CD14-positive monocyte (primary cell): ENCODE data around the gene SLC35A3. TPM values are rescaled to one million over a fixed set of nuclear protein-coding genes. Genes with fewer than 3 reads are reported as not detected.

Source experiments
- DNase-seq, 3 donors: peaks; one replicate each; pipeline ENCODE4 v3.0.0-alpha.2; 2011 to 2022
- H2AFZ ChIP-seq: 2 replicates; pipeline ENCODE4 v1.6.0; 2012; ENCODE audit warnings: mild to moderate bottlenecking, low read depth, low read length, inconsistent platforms; ENCODE audit not compliant: insufficient read depth, poor library complexity, severe bottlenecking
- H3K27ac ChIP-seq, 2 donors: 1 replicate in 1 of 2; 2 replicates in 1 of 2; pipeline ENCODE4 v1.5.1; 2012 to 2013; ENCODE audit warnings: low read length in 2 of 2, control low read depth in 1 of 2, inconsistent platforms in 1 of 2, low read depth in 1 of 2, mild to moderate bottlenecking in 1 of 2
- H3K27me3 ChIP-seq, 2 donors: one replicate each; pipeline versions ENCODE4 v1.6.0 to v1.6.1; 2011 to 2013; ENCODE audit warnings: low read length in 2 of 2; ENCODE audit not compliant: control insufficient read depth in 2 of 2, insufficient read depth in 2 of 2
- H3K36me3 ChIP-seq, 2 donors: replicated peaks in 1 of 2; 1 replicate in 1 of 2; 2 replicates in 1 of 2; pipeline versions ENCODE4 v1.5.1 to v1.6.1; 2012 to 2013; ENCODE audit warnings: low read length in 2 of 2, control low read depth in 1 of 2, inconsistent platforms in 1 of 2, mild to moderate bottlenecking in 1 of 2; ENCODE audit not compliant: insufficient read depth in 2 of 2, control insufficient read depth in 1 of 2
- H3K4me1 ChIP-seq, 2 donors: 1 replicate in 1 of 2; 2 replicates in 1 of 2; pipeline versions ENCODE4 v1.5.1 to v1.6.1; 2012 to 2013; ENCODE audit warnings: low read length in 2 of 2, control low read depth in 1 of 2, inconsistent platforms in 1 of 2, mild to moderate bottlenecking in 1 of 2, moderate library complexity in 1 of 2; ENCODE audit not compliant: insufficient read depth in 2 of 2, control insufficient read depth in 1 of 2
- H3K4me2 ChIP-seq: replicated peaks from 2 replicates; pipeline ENCODE3; 2012; ENCODE audit warnings: low read length, moderate library complexity, mild to moderate bottlenecking; ENCODE audit not compliant: poor library complexity, severe bottlenecking; ENCODE audit errors: extremely low read depth
- H3K4me3 ChIP-seq, 3 experiments: fragments of 200-600 bp in 1 of 3; sonication (generic) in 1 of 3; replicated peaks in 1 of 3; 1 replicate in 2 of 3; 2 replicates in 1 of 3; pipeline ENCODE4 v1.5.1; 2011 to 2013; ENCODE audit warnings: low read length in 3 of 3, mild to moderate bottlenecking in 3 of 3, control low read depth in 2 of 3, low read depth in 2 of 3, inconsistent platforms in 1 of 3, moderate library complexity in 1 of 3
- H3K79me2 ChIP-seq: 2 replicates; pipeline ENCODE4 v1.6.0; 2012; ENCODE audit warnings: mild to moderate bottlenecking, control low read depth, inconsistent platforms, low read length, moderate library complexity; ENCODE audit not compliant: insufficient read depth
- H3K9ac ChIP-seq: 2 replicates; pipeline ENCODE4 v1.6.0; 2017; ENCODE audit warnings: low read length, mild to moderate bottlenecking; ENCODE audit not compliant: insufficient read depth, poor library complexity, severe bottlenecking
- H3K9me3 ChIP-seq, 2 donors: replicated peaks in 1 of 2; 1 replicate in 1 of 2; 2 replicates in 1 of 2; pipeline versions ENCODE4 v1.5.1 to v1.6.1; 2012 to 2013; ENCODE audit warnings: low read length in 2 of 2, control low read depth in 1 of 2; ENCODE audit not compliant: control insufficient read depth in 1 of 2, insufficient read depth in 1 of 2
- H4K20me1 ChIP-seq: 2 replicates; pipeline ENCODE4 v1.6.0; 2012; ENCODE audit warnings: mild to moderate bottlenecking, low read length, control low read depth, moderate library complexity; ENCODE audit not compliant: insufficient read depth
- H3K27ac Mint-ChIP-seq, 7 donors: one replicate each; pipeline ENCODE4 v1.8.0; 2020; ENCODE audit warnings: mild to moderate bottlenecking in 7 of 7, mixed read lengths in 7 of 7, moderate library complexity in 6 of 7, inconsistent platforms in 2 of 7
- H3K27me3 Mint-ChIP-seq, 3 donors: one replicate each; pipeline ENCODE4 v1.8.0; 2021 to 2022; ENCODE audit warnings: low read depth in 3 of 3, mild to moderate bottlenecking in 3 of 3, mixed read lengths in 3 of 3, moderate library complexity in 3 of 3, inconsistent platforms in 1 of 3
- H3K36me3 Mint-ChIP-seq, 2 donors: one replicate each; pipeline ENCODE4 v1.8.0; 2020; ENCODE audit warnings: mixed read lengths in 2 of 2, inconsistent platforms in 1 of 2, mild to moderate bottlenecking in 1 of 2
- H3K4me1 Mint-ChIP-seq: one replicate; pipeline ENCODE4 v1.8.0; 2020; ENCODE audit warnings: mild to moderate bottlenecking, mixed read lengths
- H3K4me3 Mint-ChIP-seq, 2 donors: one replicate each; pipeline ENCODE4 v1.8.0; 2020; ENCODE audit warnings: mild to moderate bottlenecking in 2 of 2, mixed read lengths in 2 of 2, moderate library complexity in 1 of 2
- H3K9me3 Mint-ChIP-seq, 7 donors: one replicate each; pipeline ENCODE4 v1.8.0; 2020 to 2022; ENCODE audit warnings: mixed read lengths in 7 of 7, mild to moderate bottlenecking in 6 of 7, moderate library complexity in 6 of 7, inconsistent platforms in 2 of 7
- WGBS: methylation state at CpG from one replicate; pipeline ENCODE4 v1.1.5; 2013; ENCODE audit warnings: missing lambda C conversion rate; ENCODE audit not compliant: insufficient coverage; 5-methylcytosine and 5-hydroxymethylcytosine counted together
- intact Hi-C, 2 donors: fragments of 100-400 bp; cut with micrococcal nuclease; formaldehyde crosslinking; loops; one replicate each; pipeline versions ENCODE4 v1.15.0 to v1.15.1; 2023
- polyA plus RNA-seq, 3 donors: library from polyadenylated mRNA; depleted of rRNA in 1 of 3; unstranded in 2 of 3; stranded (reverse) in 1 of 3; fragments of 300-500 nt in 2 of 3; fragments of >200 nt in 1 of 3; fragmentation: Illumina TruSeq in 2 of 3; gene quantifications; 1 replicate in 2 of 3; 2 replicates in 1 of 3; pipeline ENCODE4 v1.2.3, GENCODE V29; 2012 to 2021
- TF ChIP-seq, protein P1 (sequence below): fragments of 200-600 bp; IDR thresholded peaks from one replicate; pipeline ENCODE4 v1.8.0; 2022; ENCODE audit warnings: antibody characterized with exemption, mild to moderate bottlenecking

The SLC35A3 gene
- polyA plus RNA-seq, 3 donors: 10.1 to 14.3 (median 13.0) TPM

- Histone ChIP-seq H3K4me1 (no peaks in the 10 kb centered on the region), H3K4me2 (no peak overlapping the region), H3K27me3 (no peaks in the 10 kb centered on the region), H3K4me3 (no peak overlapping the region), H3K27ac (no peak overlapping the region), H4K20me1 (no peaks in the 10 kb centered on the region), H3K36me3 (no peaks in the 10 kb centered on the region), H2AFZ (peak overlapping the region; percentile 29), H3K9ac (no peak overlapping the region), H3K79me2 (no peaks in the 10 kb centered on the region), H3K9me3 (no peaks in the 10 kb centered on the region)
- no peaks in the 10 kb centered on the region for H3K27me3 Mint-ChIP-seq
- DNase-seq: no peak
- H3K9me3 Mint-ChIP-seq: peaks cover 0 to 3% (median 0%) of the 10 kb centered on the region in 7 donors
- H3K4me3 Mint-ChIP-seq: no peak overlapping the region
- 100% methylated on average over 1 of the region's 3 CpGs for WGBS
- H3K27ac Mint-ChIP-seq: no peak overlapping the region
- intact Hi-C loops: no loop called here
- TF ChIP-seq, protein P1, sequence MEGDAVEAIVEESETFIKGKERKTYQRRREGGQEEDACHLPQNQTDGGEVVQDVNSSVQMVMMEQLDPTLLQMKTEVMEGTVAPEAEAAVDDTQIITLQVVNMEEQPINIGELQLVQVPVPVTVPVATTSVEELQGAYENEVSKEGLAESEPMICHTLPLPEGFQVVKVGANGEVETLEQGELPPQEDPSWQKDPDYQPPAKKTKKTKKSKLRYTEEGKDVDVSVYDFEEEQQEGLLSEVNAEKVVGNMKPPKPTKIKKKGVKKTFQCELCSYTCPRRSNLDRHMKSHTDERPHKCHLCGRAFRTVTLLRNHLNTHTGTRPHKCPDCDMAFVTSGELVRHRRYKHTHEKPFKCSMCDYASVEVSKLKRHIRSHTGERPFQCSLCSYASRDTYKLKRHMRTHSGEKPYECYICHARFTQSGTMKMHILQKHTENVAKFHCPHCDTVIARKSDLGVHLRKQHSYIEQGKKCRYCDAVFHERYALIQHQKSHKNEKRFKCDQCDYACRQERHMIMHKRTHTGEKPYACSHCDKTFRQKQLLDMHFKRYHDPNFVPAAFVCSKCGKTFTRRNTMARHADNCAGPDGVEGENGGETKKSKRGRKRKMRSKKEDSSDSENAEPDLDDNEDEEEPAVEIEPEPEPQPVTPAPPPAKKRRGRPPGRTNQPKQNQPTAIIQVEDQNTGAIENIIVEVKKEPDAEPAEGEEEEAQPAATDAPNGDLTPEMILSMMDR: no peak
- no peaks in the 10 kb centered on the region for H3K36me3 Mint-ChIP-seq
- no peaks in the 10 kb centered on the region for H3K4me1 Mint-ChIP-seq
Observed at GRCh38 chr1:99950486-99950885, 19.3 kb upstream of the SLC35A3 start.

GRCh38 chr1:99952522-99952921, 17.3 kb upstream of the SLC35A3 start:
- H3K27ac ChIP-seq: no peak overlapping the region
- no peak overlapping the region for H3K4me3 ChIP-seq
- no peak overlapping the region for H3K4me2 ChIP-seq
- Mint-ChIP-seq H3K27me3 (no peaks in the 10 kb centered on the region), H3K27ac (no peak overlapping the region), H3K4me1 (no peaks in the 10 kb centered on the region), H3K36me3 (no peaks in the 10 kb centered on the region), H3K9me3 (peaks cover 0 to 3% (median 0%) of the 10 kb centered on the region in 7 donors), H3K4me3 (no peak overlapping the region)
- H3K79me2 ChIP-seq: no peaks in the 10 kb centered on the region
- no peaks in the 10 kb centered on the region for H3K4me1 ChIP-seq
- no peaks in the 10 kb centered on the region for H3K9me3 ChIP-seq
- H3K9ac ChIP-seq: no peak overlapping the region
- no CpG with 5 or more reads among the region's 1 CpG for WGBS
- H3K36me3 ChIP-seq: no peaks in the 10 kb centered on the region
- DNase-seq: no peak
- no peak overlapping the region for H2AFZ ChIP-seq
- H4K20me1 ChIP-seq: no peaks in the 10 kb centered on the region
- H3K27me3 ChIP-seq: no peaks in the 10 kb centered on the region
- intact Hi-C loops: no loop called here
- TF ChIP-seq, protein P1: no peak
